Adrenal gland (tissue), 5 donors: ENCODE results near the gene SERPINA5.

Experiments
- CTCF ChIP-seq, 6 experiments: fragments of 450-650 bp in 4 of 6; fragments of 200-600 bp in 2 of 6; sonication (generic) in 1 of 6; IDR thresholded peaks; 1 replicate in 5 of 6; 2 replicates in 1 of 6; pipeline versions ENCODE4 v1.5.1 to v1.8.0; 2016 to 2021; ENCODE audit warnings: antibody characterized with exemption in 6 of 6, mild to moderate bottlenecking in 2 of 6, moderate library complexity in 1 of 6
- POLR2A ChIP-seq, 2 donors: fragments of 450-650 bp; IDR thresholded peaks; one replicate each; pipeline ENCODE4 v1.6.1; 2017; ENCODE audit warnings: antibody characterized with exemption in 2 of 2, mild to moderate bottlenecking in 2 of 2, moderate library complexity in 1 of 2
- donor health status: DM: no; HTN: no; CAD: no.

DNA sequence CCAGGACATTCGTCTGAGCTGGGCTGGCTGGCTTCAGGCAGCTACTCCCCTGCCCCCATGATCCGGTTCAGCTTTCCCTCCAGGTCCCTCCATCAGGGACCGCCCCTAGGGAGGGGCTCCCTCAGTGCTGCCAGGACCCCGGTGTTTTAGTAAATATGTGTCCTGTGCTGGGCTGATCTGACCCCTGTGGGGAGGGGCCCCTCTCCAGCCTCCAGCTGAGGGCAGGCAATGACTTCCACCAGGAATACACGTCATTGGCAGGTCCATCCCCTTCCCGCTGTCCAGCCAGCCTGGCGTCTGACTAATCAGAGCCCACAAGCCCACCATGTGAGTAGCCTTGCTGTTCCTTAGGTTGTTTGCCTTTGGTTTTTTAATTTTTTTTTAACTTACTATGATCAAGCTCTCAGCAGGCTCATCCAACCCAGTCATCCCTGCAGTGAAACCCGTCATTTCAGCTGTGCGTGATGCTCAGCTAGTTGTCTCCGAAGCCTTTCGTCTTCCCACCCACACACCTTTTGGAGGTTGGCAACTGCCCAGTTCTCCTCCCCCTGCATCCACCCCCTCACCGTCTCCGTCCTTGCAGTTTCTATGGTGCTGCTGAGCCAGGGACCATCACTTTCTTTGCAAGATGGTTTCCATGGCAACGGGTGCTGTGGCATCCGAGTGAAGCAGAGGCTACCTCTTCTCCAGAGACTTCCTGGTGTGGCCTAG, 35.9 kb upstream of the SERPINA5 start:
- TF ChIP-seq CTCF (IDR thresholded peaks at IDR 0.05) (no peak), POLR2A (IDR thresholded peaks at IDR 0.05) (no peak)
